Measurements from ENCODE around the gene ATXN1.

- TF ChIP-seq ZSCAN18 (tag by site-specific recombination; IDR thresholded peaks at IDR 0.05) (no peak), ZNF202 (tag by site-specific recombination; IDR thresholded peaks at IDR 0.05; ENCODE audit: borderline replicate concordance) (no peak), SCRT1 (tag by site-specific recombination; IDR thresholded peaks at IDR 0.05; ENCODE audit: borderline replicate concordance) (no peak), CTCF (tag by site-specific recombination; IDR thresholded peaks at IDR 0.05) (no peak), ZBTB10 (tag by site-specific recombination; IDR thresholded peaks at IDR 0.05) (no peak), ATF2 (tag by site-specific recombination; IDR thresholded peaks at IDR 0.05; ENCODE audit: low read depth) (no peak), ZFP37 (tag by site-specific recombination; IDR thresholded peaks at IDR 0.05) (no peak), ZBTB20 (tag by site-specific recombination; IDR thresholded peaks at IDR 0.05) (no peak), ZNF362 (tag by site-specific recombination; IDR thresholded peaks at IDR 0.05) (no peak)
Measured at GRCh38 chr6:16481697-16482399, 279.4 kb downstream of the ATXN1 start.
